NCI-H1694 treated with DMSO at 0.1 percent for 48 hours (cell line): ENCODE results near the gene DAPK2.
"Not testable (repeated sequence)": the region's sequence is repeated elsewhere in the genome, so short reads cannot be mapped to it uniquely, and the experiment has no call there.

Experiments used
- DNase-seq: peaks from one replicate; lab custom pipeline; 2025; lab: John Stamatoyannopoulos, UW

DAPK2 gene

DNA sequence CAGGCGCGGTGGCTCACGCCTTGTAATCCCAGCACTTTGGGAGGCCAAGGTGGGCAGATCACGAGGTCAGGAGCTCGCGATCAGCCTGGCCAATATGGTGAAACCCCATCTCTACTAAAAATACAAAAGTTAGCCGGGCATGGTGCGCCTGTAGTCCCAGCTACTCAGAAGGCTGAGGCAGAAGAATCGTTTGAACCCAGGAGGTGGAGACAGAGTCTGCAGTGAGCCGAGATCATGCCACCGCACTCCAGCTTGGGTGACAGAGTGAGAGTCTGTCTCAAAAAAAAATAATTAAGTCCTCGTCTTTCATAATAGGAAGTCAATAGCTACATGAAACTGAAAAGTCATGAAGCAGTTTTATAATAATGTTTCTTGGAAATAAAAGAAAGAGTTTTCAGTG is 7.4 kb upstream of the DAPK2 start:
- DNase-seq = not testable (repeated sequence)

DNA sequence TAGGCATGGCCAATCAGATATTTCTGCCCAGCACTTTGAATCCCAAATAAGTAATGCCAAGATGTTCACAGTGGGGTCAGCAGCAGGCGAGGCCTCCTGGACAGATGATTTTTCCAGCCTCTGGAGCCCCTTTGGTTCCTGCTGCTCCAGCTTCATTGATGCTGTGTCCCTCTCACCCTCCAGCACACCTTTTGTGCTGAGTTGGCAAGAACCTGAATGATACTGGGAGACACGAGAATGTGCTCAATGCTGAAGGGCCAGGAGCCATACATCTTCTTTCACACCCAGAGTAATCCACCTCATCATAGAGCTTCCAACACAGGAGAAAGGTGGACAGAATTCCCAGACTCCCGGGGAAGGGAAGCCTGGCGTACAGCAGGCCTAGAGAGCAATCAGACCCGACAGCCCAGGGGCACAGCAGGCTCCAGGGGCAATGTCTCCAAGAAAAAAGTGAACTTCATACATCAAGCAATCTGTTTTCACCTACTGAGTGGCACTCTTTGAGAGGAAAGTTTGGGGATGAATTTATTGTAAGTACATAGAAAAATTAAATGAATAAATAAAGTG is 6.7 kb upstream of the DAPK2 start:
- no peak for DNase-seq

DNA sequence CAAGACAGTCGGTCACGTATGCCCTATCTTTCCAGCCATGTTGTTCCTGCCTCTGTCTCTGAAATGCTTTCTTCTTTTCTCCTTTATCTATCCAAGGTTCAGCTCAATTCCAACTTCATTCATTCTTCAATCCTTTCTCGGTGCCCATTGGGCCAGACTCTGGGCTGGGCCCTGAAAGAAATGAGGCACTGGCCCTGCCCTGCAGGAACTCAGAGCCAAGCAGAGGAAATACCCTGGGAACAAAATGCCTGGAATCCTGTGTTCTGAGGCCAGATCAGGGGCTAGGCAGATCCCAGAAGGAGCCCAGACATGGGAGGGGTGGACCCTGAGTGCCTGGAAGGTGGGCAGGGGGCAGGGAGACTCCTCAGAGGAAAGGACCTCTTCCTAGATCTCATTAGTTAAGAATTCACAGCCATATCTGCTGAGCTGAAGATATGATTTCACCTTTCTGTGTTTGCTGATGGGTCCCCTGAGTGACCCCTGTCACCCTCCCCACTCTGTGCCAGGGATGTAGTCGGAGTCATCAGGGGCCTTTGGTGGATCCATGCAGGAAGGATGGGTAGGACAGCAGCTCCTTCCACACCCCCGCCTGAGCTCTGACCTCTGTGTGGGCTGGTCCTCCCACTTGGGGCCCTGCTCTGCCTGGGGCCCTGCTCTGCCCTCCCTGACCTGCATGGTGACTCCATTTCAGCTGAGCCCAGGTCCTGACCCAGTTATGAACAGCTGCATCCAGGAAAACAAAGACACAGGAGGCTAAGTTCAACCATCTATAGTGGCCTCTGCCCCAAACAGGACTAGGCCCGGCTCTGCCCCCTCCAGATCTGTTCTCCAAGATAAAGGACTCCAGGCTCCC is 5.3 kb upstream of the DAPK2 start:
- no peak for DNase-seq

DNA sequence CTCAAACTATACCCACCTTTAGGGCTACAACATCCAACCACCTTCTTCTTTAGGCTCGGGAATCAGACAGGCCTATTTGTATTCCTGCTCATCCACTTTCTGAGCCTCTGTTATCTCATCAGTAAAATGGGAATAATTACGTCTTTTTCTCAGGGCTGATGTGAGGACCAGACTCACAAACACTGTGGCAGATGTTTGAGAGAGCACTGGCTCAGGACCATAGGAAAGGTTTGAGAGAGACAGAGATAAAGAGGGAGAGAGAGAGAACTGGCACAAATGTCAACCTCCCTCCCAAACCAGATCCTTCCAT is 4.8 kb upstream of the DAPK2 start:
- DNase-seq = no peak

DNA sequence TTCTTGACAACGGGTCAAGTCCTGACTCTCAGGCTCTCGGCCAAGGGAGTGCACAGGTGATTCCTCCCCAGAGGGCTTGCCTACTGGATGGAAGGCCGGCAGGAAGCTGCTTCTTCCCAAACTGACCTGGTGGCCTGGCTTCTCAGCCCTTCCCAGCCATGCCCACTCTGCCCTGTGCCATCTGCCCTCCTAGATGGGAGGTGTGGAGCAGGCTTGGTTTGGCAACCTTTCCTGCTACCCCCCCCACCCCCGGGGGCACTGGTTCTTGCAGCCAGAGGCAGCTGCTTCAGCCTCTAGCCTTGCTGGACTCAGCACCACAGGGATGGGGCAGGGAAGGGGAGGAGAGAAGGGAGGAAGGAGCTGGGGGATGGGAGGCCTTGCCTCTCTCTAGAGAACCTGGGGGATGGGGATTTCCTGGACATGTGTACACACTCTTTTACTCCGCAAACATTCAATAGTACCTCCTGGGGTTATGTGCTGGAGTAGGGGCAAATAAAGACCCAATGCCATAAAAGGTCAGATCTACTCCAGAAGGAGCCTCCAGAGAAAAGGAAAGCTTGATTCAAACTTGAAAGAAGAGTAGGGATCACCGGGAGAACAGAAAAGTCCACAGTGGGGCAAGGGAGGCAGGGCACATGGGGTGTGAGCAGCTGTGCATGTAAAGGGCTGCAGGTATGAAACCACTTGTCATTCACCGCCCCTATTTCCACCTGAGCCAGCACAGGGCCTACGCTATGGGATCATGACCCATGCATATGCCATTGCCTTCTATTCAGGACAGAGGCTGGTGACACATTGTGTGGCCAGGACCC is 4.2 kb upstream of the DAPK2 start:
- no peak for DNase-seq

DNA sequence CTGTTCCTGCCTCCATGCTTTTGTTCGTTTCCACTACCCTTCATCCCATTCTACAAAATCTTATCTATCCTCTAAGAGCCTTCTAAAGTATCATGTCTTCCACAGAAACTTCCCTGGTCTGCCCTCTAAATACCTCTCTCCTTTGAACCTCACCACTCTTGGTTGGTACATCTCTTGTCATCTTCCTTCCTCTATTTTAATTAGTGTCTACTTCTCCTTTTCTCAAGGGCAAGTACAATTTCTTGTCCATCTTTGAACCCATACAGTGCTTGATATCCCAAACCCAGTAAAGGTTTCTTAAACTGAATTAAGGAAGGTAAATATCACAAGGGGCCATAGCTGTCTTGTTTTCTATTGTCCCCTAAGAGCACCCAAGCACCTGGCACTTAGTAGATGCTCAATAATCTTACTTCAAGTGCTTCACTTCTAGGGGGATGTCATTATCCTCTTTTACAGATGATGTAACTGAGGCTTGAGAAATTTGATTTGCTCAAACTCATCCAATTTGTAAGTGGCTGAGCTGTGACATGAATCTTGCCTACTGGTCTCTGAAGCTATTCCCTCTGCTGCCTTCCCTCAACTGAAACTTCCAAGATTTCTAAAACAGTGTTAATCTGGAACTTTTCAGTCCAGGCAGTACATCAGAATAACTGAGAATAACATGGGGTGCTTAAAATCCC is 2.6 kb upstream of the DAPK2 start:
- DNase-seq = no peak

DNA sequence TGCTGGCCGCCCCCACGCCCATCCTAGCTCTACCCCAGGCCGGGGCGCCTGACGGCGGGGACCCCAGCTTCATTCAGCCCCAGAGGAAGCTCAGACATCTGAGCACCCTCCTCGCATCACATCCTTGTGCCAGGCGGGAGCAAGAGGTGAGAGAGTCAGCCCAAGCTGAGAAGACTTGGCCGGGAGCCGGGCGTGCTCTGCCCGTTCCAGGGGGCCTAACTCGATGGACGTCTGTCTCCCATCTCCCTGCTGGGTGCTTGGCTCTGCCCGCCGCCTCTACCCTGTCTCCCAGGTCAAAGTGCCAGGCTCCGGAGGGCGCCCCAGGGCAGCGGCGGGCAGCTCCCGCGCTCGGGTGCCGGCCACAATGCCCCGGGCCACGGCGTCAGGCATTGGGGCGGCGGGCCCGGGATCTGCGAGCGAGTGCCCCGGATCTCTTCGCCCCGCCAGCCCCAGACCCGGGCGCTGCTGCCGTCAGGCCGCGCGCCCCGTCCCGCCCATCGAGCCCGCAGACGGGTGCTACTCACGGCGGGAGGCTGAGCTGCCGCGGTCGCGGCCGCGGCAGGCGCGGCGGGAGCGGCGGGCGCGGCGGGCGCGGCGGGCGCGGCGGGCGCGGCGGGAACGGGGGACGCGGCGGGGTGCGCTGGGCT is 388 bp downstream of the DAPK2 start:
- DNase-seq = no peak

DNA sequence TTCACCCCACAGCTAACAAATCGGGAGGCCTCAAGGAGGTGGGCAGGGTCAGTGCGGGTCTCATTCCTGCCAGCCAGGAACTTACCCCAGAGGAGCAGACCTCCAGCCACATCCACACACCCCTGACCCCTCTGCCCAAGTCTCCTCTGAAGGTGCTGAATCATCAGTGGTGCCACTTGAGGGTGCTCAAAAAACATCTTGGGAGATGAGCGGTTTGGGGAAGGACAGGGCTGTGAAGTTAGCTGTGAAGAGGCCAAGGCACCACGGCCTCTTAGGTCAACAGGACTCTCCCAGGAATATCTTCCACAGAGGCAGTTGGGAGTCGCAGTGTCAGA is 1.2 kb downstream of the DAPK2 start:
- DNase-seq = no peak

DNA sequence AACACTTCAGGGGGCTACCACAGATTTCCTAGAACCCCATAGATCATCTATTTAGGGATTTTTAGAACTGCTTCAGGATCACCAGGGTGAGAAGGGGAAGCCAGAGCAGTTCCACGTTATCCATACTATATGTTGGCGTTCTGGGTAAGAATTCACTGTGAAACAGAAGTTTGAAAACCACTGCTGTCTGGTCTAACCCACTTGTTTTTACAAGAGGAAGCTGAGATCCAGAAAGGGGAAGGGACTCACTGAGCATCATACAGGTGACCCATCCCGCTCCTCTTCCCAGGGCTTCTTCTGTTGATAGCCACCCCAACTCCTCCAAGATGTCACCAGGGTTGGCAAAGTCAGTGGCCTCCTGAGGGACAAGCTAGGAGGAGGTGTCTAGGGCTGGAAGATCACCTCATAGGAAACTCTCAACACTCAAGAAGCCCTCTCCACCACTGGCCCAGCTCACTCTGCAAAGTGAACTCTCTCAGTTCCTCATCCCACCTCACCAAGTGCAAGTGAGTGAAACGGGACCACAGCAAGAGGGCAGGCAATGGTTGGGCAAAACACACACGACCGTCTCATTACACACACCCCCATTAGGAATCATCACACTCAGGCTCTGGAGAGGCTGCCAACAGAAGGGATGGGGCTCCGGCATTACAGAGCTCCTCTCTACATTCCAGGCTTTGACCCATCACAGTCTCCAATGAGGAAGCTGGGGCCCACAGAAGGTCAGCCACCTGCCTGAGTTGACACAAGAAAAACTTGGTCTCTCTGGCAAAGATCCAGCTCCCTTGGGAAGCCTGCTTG is 1.8 kb downstream of the DAPK2 start:
- DNase-seq = no peak

DNA sequence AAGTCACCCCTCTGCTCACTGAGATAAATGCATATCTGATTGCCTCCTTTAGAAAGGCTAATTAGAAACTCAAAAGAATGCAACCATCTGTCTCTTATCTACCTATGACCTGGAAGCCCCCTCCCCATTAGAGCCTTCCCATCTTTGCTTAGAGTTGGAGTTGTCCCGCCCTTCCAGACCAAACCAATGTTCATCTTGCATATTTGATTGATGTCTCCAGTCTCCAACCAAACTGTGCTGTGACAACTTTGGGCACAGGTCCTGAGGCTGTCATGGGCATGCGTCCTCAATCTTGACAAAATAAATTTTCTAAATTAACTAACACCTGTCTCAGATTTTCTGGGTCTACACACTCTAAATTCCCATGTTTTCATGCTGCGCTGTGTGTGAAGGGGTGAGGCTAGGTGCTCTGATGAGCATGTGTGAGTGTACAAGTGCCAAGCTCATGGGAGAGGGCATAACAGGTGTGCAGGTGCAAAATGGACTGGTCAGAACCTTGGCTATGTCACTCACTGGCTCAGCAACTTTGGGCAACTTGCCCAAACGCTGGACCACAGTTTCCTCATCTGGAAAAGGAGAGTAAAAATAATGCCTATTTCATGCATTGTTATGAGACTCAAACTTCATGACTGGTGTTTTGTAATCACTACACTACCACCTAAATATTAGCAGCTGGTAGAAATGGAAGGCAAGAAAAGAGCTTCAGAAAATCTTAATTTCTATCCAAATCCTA is 7.2 kb downstream of the DAPK2 start:
- DNase-seq = no peak

DNA sequence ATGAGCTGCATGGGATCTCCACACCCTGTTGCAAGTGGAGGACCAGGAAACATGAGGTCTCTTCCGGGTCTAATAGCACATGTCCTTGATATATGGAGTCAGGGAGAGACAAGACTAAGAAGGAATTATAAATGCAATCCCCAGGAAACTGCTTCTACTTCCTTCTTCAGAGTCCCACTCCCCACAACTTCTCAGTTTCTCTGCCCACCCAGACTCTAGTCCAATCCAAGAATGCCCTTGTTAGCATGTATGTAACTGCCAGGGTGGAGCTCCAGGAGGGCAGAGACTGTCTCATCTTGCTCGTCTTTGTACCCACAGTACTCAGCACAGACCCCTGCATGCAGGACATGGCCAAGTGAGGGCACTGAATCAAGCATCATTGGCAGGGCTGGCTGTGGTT is 8.3 kb downstream of the DAPK2 start:
- no peak for DNase-seq

DNA sequence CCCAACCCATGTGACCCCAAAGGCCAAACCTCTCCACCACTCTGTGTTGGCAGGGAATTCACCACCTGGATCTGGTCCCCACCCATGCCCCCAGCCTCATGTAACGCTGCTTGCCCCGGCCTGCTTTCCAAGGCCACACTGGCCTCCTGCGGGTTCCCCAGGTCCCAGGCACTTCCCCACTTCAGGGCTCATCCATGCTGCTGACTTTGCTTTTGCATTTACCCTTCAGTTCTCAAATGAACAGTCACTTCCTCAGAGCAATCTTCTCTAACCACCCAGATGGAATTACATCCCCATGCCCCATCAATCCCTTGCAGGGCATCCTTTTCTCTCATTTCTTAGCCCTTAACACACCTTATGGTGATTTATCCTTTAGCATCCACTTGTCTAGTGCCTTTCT is 9.2 kb downstream of the DAPK2 start:
- DNase-seq = no peak

DNA sequence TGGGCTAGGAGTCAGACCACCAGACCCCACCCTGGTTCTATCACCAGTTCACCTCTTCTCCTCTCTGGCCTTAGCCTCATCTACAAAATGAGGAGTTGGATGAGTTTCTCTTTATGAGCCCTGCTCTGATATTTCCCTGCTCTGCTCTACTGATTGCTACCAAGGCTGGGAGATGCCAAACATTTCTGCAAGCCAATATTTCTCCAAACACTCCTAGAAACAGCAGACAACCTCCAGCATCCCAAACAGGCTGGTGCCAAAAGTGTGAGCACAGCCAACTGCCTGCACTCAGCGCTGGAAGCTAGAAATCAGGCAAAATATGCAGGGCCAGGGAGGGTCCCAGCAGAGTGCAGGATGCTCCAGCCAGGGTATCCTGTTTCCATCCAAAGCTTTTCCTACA is 10.8 kb downstream of the DAPK2 start:
- no peak for DNase-seq

DNA sequence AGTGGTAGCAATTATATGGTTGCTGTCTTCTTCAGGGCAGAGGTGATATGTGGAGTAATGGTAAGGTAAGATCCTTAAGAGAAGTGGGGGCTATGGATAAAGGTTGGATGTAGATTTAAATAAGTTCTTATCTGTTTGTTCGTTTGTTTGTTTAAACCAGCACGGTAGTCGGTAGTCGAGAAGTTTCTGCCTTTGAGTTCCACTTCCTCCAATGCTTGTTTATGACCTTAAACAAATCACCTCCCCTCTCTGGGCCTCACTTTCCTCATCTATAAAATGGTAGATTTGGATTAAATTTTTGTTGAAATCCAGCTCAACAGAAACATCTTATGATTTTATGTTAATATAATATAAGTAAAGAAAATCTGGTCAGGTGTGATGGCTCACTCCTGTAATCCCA is 11.8 kb downstream of the DAPK2 start:
- DNase-seq = no peak

DNA sequence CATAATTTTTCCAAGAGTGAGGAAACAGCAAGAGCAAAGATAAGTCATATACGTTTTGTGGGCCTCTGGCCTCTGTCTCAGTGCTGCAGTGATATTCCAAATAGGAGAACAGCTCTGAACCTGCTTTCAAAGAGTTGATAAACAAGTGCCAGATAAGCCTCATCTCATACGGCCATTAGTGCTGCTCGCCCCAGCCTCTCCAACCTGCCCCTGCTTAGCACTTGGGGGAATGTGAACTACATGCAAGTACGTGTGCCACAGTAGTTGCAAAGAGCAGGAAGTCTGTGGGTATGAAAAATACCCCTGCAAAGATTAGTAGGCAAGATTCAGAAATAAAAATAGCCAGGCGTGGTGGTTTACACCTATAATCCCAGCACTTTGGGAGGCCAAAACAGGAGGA is 14.0 kb downstream of the DAPK2 start:
- no peak for DNase-seq

DNA sequence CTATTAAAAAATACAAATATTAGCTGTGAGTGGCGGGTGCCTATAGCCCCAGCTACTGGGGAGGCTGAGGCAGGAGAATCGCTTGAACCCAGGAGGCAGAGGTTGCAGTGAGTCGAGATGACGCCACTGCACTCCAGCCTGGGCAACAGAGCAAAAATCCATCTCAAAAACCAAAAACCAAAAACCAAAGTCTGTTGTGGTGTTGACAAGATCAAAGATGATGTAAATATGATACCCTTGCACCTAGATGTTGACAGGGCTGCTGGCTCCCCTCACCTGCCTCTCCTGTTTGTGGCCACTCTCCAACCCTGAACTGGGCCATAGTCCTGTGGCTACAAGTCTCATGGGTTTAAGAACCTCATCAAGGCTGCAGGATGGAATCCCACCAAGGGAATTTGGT is 16.2 kb downstream of the DAPK2 start:
- no peak for DNase-seq

DNA sequence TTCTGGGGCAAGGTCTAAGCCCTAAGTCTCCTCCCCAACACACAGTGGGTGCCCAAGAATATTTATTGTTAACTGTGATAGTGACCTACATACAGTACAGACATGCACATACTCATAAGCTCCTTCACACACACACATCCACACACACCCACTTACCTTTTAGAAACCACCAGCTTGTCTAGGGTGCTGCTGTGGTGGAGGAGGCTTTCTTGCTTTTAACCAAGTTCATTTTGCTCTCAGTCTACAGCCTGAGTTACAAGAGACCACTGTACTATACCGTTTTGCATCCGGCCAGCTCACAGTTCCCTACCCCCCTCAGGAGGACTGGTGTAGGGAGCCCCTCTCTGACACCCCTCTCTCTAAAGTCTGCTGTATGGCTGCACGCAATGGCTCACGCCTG is 16.7 kb downstream of the DAPK2 start:
- DNase-seq = no peak

DNA sequence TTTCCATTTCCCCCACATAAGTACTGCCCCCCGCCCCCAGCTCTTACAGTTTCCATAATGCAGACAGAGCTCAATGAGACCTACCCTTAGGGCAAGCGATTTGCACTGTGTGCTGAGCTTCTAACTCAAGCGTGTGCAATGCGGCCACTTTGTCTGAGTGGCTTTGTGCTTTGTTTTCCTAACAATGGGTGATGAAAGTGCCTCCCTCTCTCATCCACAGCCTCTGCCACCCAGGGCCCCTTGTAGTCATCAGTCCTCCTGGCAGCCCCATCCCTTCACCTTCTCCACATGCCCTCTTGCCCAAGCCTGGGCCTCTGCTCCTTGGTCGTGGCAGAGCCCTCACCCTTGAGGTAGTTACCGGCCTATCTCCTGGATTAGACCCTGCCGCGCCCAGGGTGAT is 17.2 kb downstream of the DAPK2 start:
- DNase-seq = no peak

DNA sequence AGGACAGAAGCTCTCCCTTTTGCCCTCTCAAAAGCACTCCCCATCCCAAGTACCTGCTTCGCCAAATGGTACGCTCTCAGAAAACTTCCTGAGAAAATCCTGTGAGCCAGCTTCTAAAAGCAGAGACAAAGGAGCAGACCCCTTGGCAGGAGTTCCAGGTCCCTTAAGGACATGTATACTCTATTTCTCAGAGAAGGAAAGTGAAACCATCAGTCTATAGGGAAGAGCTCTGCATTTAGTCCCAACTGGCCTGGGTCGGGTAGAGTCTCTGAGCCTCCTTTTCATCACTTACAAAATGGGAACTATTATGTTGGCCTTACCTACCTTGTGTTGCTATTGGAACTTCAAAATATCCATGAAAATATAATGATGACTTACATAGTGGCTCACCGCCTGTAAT is 19.7 kb downstream of the DAPK2 start:
- no peak for DNase-seq

DNA sequence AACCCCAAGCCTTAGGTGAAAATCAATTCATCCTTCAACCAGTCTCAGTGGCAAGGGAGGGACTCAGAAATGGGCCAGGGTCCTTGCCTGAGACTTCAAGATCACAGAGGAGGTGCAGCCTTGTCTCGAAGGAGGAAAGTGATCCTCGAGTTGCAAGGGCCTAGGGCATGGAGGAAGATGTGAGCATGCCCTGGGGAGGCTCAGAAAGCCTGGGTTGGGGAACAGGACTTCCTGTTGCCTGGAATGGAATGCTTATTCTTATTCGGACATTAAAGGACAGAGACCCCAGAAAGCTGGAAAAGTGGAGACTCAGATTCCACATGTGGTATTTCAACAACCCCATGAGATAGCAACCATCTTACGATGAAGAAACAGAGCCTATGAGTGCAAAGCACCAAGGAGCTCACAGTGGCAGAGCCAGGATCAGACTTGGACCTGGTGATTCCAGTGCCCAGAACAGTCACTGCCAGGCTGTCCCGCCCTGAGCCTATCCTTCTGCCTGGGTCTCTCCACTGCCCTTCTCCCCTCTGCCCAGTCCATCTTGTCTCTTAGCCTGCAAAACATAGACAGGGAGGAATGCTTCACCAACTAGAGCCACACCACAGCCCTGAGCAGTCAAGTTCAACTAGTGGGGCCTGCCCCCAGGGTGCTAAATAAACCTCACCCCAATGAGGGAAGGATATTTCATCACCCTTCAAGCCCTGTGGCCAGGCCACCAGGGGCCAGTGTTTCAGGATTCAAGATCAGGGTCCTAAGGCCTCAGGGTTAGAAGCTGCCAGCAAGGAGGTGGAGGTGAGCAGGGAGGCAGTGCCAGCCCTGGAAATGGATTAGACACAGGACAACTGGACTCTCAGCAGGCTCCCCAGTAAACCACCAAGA is 21.9 kb downstream of the DAPK2 start:
- DNase-seq = no peak
